HFFc6 (cell line): ENCODE results near the gene KSR2. TPM values are rescaled to one million over a fixed set of nuclear protein-coding genes. Genes with fewer than 3 reads are reported as not detected.
"Not testable (repeated sequence)": the region's sequence is repeated elsewhere in the genome, so short reads cannot be mapped to it uniquely, and the experiment has no call there.

Source experiments
- DNase-seq: peaks from one replicate; pipeline ENCODE4 v3.0.0-alpha.2; 2018
- H3K27ac Mint-ChIP-seq: 2 replicates; pipeline ENCODE4 v1.8.0; 2020; ENCODE audit warnings: mild to moderate bottlenecking, mixed read lengths
- H3K27me3 Mint-ChIP-seq: 2 replicates; pipeline ENCODE4 v1.8.0; 2021; ENCODE audit warnings: mild to moderate bottlenecking, moderate library complexity, mixed read lengths; ENCODE audit not compliant: insufficient read depth
- H3K36me3 Mint-ChIP-seq: 2 replicates; pipeline ENCODE4 v1.8.0; 2021; ENCODE audit warnings: low read depth, mixed read lengths
- H3K4me1 Mint-ChIP-seq: 2 replicates; pipeline ENCODE4 v1.8.0; 2020; ENCODE audit warnings: low read depth, mixed read lengths
- H3K4me3 Mint-ChIP-seq: 2 replicates; pipeline ENCODE4 v1.8.0; 2020; ENCODE audit warnings: mild to moderate bottlenecking, moderate library complexity, mixed read lengths
- H3K9me3 Mint-ChIP-seq: 2 replicates; pipeline ENCODE4 v1.8.0; 2020; ENCODE audit warnings: mild to moderate bottlenecking, mixed read lengths
- total RNA-seq, 6 experiments: library from RNA; stranded (reverse); fragmentation: NEBNext Ultra II Directional; extraction: Animal tissue kit (Norgen Biotek cat#: 25700); gene quantifications; 2 replicates in 1 of 6; 3 replicates in 5 of 6; pipeline ENCODE4 v1.2.3, GENCODE V29; 2021
- TF ChIP-seq, protein P1 (sequence below): fragments of 200-600 bp; sonication (generic); IDR thresholded peaks from 2 replicates; pipeline ENCODE4 v1.5.0; 2021; ENCODE audit warnings: antibody characterized with exemption, mild to moderate bottlenecking

KSR2 gene
- total RNA-seq, 6 experiments from 2014 or later, result 0.09 to 0.22 (median 0.12) TPM; not detected in 2

- TF ChIP-seq, protein P1, sequence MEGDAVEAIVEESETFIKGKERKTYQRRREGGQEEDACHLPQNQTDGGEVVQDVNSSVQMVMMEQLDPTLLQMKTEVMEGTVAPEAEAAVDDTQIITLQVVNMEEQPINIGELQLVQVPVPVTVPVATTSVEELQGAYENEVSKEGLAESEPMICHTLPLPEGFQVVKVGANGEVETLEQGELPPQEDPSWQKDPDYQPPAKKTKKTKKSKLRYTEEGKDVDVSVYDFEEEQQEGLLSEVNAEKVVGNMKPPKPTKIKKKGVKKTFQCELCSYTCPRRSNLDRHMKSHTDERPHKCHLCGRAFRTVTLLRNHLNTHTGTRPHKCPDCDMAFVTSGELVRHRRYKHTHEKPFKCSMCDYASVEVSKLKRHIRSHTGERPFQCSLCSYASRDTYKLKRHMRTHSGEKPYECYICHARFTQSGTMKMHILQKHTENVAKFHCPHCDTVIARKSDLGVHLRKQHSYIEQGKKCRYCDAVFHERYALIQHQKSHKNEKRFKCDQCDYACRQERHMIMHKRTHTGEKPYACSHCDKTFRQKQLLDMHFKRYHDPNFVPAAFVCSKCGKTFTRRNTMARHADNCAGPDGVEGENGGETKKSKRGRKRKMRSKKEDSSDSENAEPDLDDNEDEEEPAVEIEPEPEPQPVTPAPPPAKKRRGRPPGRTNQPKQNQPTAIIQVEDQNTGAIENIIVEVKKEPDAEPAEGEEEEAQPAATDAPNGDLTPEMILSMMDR, result peak; percentile 78
- Mint-ChIP-seq H3K36me3 (no peaks in the 10 kb centered on the region), H3K27ac (no peak overlapping the region), H3K9me3 (peaks cover 4% of the 10 kb centered on the region; the same call in 1 of the 2 replicates), H3K4me1 (peaks cover 7% of the 10 kb centered on the region), H3K4me3 (no peak overlapping the region), H3K27me3 (peaks cover 7% of the 10 kb centered on the region)
- DNase-seq, result peak; percentile 31
These were observed 110.9 kb downstream of the KSR2 start for GRCh38 chr12:117857632-117858612.

- peak; percentile 12 for DNase-seq
- H3K9me3 Mint-ChIP-seq, H3K4me1 Mint-ChIP-seq, H3K36me3 Mint-ChIP-seq, H3K4me3 Mint-ChIP-seq, H3K27ac Mint-ChIP-seq, H3K27me3 Mint-ChIP-seq: not testable (repeated sequence)
These were observed 111.7 kb downstream of the KSR2 start for GRCh38 chr12:117857139-117857538.

DNA sequence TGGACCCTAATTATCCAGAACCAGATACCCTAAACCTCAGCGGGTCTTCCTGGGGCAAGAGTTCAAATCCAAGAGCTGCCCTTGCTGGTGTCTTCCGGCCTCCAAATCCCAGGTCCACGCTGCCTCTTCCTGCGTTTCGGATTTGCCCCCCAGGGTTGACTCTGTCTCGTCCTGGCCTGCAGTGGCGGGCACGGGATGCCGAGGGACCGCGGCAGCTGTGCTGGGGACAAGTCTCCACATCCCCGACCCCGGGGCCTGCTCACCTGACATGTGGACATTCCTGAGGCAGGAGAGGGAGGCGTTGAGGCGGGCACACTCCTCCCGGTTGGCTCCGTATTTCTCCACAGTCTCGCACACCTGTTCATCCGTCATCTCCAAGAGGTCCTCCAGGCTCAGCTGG is 113.6 kb downstream of the KSR2 start:
- no peak overlapping the region for H3K4me3 Mint-ChIP-seq
- no peak for DNase-seq
- H3K27ac Mint-ChIP-seq, result no peak overlapping the region
- peaks cover 3% of the 10 kb centered on the region for H3K27me3 Mint-ChIP-seq
- peaks cover 6% of the 10 kb centered on the region; the same call in 1 of the 2 replicates for H3K4me1 Mint-ChIP-seq
- peaks cover 4% of the 10 kb centered on the region; the same call in 1 of the 2 replicates for H3K9me3 Mint-ChIP-seq
- H3K36me3 Mint-ChIP-seq, result no peaks in the 10 kb centered on the region
- TF ChIP-seq, protein P1, result no peak

- H3K4me1 Mint-ChIP-seq, result peaks cover 6% of the 10 kb centered on the region; the same call in 1 of the 2 replicates
- TF ChIP-seq, protein P1, result peak; percentile 88
- H3K27me3 Mint-ChIP-seq, result peaks cover 2% of the 10 kb centered on the region
- no peaks in the 10 kb centered on the region for H3K36me3 Mint-ChIP-seq
- peaks cover 4% of the 10 kb centered on the region; the same call in 1 of the 2 replicates for H3K9me3 Mint-ChIP-seq
- no peak overlapping the region for H3K4me3 Mint-ChIP-seq
- peak; percentile 48 for DNase-seq
- H3K27ac Mint-ChIP-seq, result no peak overlapping the region
These were observed 114.3 kb downstream of the KSR2 start for GRCh38 chr12:117854339-117855012.

DNA sequence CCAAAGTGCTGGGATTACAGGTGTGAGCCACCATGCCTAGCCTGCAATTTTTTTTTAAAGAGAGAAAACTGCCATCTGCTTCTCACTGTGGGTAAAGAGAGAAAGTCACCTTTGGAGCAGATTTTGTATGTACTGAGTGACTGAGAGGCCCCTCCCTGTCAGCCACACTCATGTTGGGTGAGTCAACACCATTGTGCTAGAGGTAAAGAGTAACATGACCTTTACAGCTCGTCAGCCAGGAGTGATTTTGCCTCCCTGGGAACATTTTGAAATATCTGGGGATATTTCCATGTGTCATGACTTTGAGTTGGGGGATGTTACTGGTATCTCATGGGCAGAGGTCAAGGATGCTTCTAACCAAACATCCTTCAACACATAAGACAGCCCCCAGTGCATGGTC is 115.2 kb downstream of the KSR2 start:
- Mint-ChIP-seq H3K4me1 (peaks cover 6% of the 10 kb centered on the region; the same call in 1 of the 2 replicates), H3K36me3 (no peaks in the 10 kb centered on the region), H3K9me3 (peaks cover 4% of the 10 kb centered on the region; the same call in 1 of the 2 replicates), H3K27me3 (peaks cover 2% of the 10 kb centered on the region), H3K27ac (no peak overlapping the region), H3K4me3 (no peak overlapping the region)
- TF ChIP-seq, protein P1, result no peak
- no peak for DNase-seq
